Endothelial cell (in vitro differentiated cells): ENCODE results near the gene FNBP1. TPM values are rescaled to one million over a fixed set of nuclear protein-coding genes. Genes with fewer than 3 reads are reported as not detected.

Source experiments
- DNase-seq: peaks from one replicate; pipeline ENCODE4 v3.0.0; 2021; ENCODE audit warnings: low spot score
- H3K27ac Mint-ChIP-seq: one replicate; pipeline ENCODE4 v1.8.0; 2021; ENCODE audit warnings: mixed read lengths, inconsistent platforms; ENCODE audit not compliant: unreplicated experiment
- H3K27me3 Mint-ChIP-seq: one replicate; pipeline ENCODE4 v1.8.0; 2021; ENCODE audit warnings: mild to moderate bottlenecking, moderate library complexity, mixed read lengths, inconsistent platforms; ENCODE audit not compliant: unreplicated experiment
- H3K36me3 Mint-ChIP-seq: one replicate; pipeline ENCODE4 v1.8.0; 2021; ENCODE audit warnings: mild to moderate bottlenecking, low read depth, mixed read lengths, inconsistent platforms; ENCODE audit not compliant: unreplicated experiment
- H3K4me1 Mint-ChIP-seq: one replicate; pipeline ENCODE4 v1.8.0; 2021; ENCODE audit warnings: mild to moderate bottlenecking, mixed read lengths, inconsistent platforms; ENCODE audit not compliant: unreplicated experiment
- H3K4me3 Mint-ChIP-seq: one replicate; pipeline ENCODE4 v1.8.0; 2021; ENCODE audit warnings: mild to moderate bottlenecking, mixed read lengths, inconsistent platforms; ENCODE audit not compliant: unreplicated experiment
- H3K9me3 Mint-ChIP-seq: one replicate; pipeline ENCODE4 v1.8.0; 2021; ENCODE audit warnings: mixed read lengths, inconsistent platforms; ENCODE audit not compliant: unreplicated experiment
- total RNA-seq: library from RNA; stranded (reverse); fragmentation: NEBNext Ultra II Directional; extraction: Animal tissue kit (Norgen Biotek cat#: 25700); gene quantifications from one replicate; pipeline ENCODE4 v1.2.1, GENCODE V29; 2021; ENCODE audit not compliant: unreplicated experiment
- TF ChIP-seq, protein P1 (sequence below): fragments of 200-600 bp; sonication (generic); IDR thresholded peaks from one replicate; pipeline ENCODE4 v1.5.0; 2021; ENCODE audit warnings: antibody characterized with exemption; ENCODE audit not compliant: unreplicated experiment

Gene FNBP1
- total RNA-seq, 1 donor from 2014 or later = 119 TPM

DNA sequence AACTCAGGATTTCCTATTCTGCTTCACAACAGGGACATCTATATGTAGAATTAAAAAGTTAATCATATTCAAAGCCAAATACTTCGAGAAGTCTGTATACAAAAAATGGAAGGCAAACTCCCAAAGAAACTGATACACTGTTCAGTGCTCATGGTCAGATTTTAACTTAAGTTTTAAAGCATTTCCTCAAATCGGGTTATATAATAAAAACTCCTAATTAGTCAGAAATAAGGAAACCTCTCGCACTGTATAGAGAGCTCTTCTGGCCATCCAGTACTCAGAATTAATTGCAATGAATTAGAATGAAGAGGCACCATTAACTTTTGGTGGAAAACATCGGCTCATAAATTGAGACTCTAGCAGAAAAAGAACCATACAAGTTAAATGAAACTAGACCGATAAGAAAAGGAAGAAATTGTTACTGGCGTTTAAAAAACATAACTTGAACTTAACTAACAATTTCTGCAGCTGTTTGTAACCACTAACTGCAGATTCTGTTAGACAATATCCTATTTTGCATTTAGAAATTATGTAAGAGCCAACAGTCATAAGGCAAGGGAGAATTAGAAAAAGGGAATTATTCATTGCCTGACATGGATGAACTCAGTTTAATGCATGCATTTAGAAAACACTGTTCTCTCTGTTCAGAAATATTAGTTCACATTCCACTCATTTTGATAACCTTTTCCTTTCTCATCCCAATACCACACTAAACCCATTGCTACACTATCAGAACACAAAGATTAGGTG, 96.6 kb downstream of the FNBP1 start:
- Mint-ChIP-seq H3K27ac (peak overlapping the region; percentile 36), H3K4me1 (no peaks in the 10 kb centered on the region), H3K9me3 (no peaks in the 10 kb centered on the region), H3K4me3 (no peak overlapping the region), H3K27me3 (peaks cover 6% of the 10 kb centered on the region), H3K36me3 (peaks cover 40% of the 10 kb centered on the region)
- TF ChIP-seq, protein P1, sequence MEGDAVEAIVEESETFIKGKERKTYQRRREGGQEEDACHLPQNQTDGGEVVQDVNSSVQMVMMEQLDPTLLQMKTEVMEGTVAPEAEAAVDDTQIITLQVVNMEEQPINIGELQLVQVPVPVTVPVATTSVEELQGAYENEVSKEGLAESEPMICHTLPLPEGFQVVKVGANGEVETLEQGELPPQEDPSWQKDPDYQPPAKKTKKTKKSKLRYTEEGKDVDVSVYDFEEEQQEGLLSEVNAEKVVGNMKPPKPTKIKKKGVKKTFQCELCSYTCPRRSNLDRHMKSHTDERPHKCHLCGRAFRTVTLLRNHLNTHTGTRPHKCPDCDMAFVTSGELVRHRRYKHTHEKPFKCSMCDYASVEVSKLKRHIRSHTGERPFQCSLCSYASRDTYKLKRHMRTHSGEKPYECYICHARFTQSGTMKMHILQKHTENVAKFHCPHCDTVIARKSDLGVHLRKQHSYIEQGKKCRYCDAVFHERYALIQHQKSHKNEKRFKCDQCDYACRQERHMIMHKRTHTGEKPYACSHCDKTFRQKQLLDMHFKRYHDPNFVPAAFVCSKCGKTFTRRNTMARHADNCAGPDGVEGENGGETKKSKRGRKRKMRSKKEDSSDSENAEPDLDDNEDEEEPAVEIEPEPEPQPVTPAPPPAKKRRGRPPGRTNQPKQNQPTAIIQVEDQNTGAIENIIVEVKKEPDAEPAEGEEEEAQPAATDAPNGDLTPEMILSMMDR = no peak
- no peak for DNase-seq

DNA sequence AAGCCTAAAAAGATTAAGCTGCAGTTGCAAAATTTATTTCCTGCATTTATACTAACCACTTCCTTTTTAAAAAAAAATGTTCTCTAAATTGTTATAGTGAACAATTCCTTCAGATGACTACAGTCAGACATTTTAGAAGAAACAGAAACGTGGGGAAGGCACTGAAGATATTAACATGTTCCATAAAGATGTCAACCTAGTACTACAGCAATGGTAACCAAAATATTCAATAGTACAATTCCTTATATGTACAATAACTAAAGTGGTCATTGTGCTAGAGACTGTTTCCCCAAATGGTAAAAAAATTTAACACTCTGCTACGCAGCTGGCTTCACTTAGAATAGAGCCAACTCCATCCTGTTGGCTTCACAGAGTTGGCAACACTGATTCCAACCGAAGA, 97.7 kb downstream of the FNBP1 start:
- Mint-ChIP-seq H3K27me3 (peaks cover 6% of the 10 kb centered on the region), H3K27ac (no peak overlapping the region), H3K4me1 (no peaks in the 10 kb centered on the region), H3K36me3 (peaks cover 38% of the 10 kb centered on the region), H3K4me3 (no peak overlapping the region), H3K9me3 (no peaks in the 10 kb centered on the region)
- TF ChIP-seq, protein P1 = no peak
- no peak for DNase-seq

DNA sequence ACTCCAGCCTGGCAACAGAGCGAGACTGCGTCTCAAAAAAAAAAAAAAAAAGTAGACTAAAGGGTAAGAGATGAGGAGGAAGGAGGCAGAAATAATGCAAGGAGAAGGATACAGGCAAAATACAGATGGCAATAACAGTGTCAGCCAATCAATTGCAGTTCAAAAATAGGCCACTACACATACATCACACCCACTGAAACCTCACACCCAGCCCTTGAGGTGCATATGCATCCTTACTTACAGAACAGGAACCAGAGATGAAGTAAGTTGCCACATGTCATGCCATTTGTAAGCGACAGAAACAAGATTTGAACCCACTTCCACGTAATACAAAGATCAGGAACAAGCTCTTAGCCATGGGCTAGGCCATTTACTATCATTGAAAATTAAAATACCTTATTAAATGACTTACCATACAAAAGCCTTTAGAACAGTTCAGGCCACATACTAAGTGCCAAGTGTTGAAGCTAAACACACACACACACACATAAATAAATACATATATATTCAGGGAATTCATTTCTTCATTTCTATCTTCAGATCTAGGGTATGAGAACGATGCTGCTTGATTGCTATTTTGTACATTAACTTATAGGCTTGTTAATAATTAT, 98.4 kb downstream of the FNBP1 start:
- Mint-ChIP-seq H3K9me3 (no peaks in the 10 kb centered on the region), H3K27ac (no peak overlapping the region), H3K4me3 (no peak overlapping the region), H3K36me3 (peaks cover 34% of the 10 kb centered on the region), H3K27me3 (peaks cover 3% of the 10 kb centered on the region), H3K4me1 (no peaks in the 10 kb centered on the region)
- no peak for DNase-seq
- TF ChIP-seq, protein P1 = no peak

DNA sequence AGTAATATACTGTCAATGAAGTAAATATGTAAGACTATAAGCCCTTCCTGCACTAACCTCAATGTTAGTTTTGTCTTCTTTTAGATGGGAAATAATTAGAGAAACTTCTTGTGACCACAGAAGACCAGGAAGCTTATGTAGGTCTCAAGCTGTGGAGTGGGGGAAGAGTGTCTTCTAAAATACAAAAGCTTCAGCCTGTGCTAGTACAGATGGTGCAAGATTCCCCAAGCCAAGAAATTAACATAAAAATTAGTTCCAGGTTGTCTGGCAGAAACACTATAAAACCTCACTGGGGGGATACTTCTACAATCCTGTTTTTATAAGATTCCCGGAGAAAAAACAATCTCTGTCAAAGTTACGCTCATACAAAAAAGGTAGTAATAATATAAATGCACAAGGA, 103.6 kb downstream of the FNBP1 start:
- H3K9me3 Mint-ChIP-seq = no peaks in the 10 kb centered on the region
- no peak for DNase-seq
- H3K27me3 Mint-ChIP-seq = peaks cover 3% of the 10 kb centered on the region
- TF ChIP-seq, protein P1 = no peak
- H3K36me3 Mint-ChIP-seq = peaks cover 27% of the 10 kb centered on the region
- no peak overlapping the region for H3K4me3 Mint-ChIP-seq
- peaks cover 8% of the 10 kb centered on the region for H3K4me1 Mint-ChIP-seq
- H3K27ac Mint-ChIP-seq = no peak overlapping the region
